ENCODE results near the gene LRRC7. TPM values are rescaled to one million over a fixed set of nuclear protein-coding genes. Genes with fewer than 3 reads are reported as not detected.

LRRC7 gene
- total RNA-seq, 1 experiment from 2014 or later: not detected

GRCh38 chr1:69587391-69587790 is 19.7 kb downstream of the LRRC7 start:
- H3K4me1 ChIP-seq (ENCODE audit: insufficient read depth, low read length, poor library complexity, severe bottlenecking): no peaks in the 10 kb centered on the region
- no peaks in the 10 kb centered on the region for H3K27me3 ChIP-seq (replicated peaks; ENCODE audit: insufficient read depth, low read depth, low read length, poor library complexity)
- intact Hi-C loops (cut with micrococcal nuclease; ENCODE audit: unreplicated experiment): no loop called here
- POLR2A ChIA-PET (ENCODE audit: low non-redundant PET): no interaction called here
- TF ChIP-seq CTCF (conservative IDR thresholded peaks at IDR 0.05; ENCODE audit: low read depth, low read length) (no peak), EZH2 (IDR thresholded peaks at IDR 0.05; ENCODE audit: borderline replicate concordance, low read depth, low read length, poor library complexity, severe bottlenecking) (no peak)
- no peak overlapping the region for H3K4me3 ChIP-seq (ENCODE audit: low read depth, low read length, poor library complexity, severe bottlenecking)
- BruUV-seq (replicated peaks): no TSS peak
- DNase-seq (ENCODE audit: low spot score): no peak
- no peak overlapping the region for H3K27ac ChIP-seq (ENCODE audit: low read depth, low read length, poor library complexity, severe bottlenecking)
- CTCF ChIA-PET: no interaction called here
- no peaks in the 10 kb centered on the region for H3K36me3 ChIP-seq (ENCODE audit: insufficient read depth, low read length, poor library complexity, severe bottlenecking)
- H3K9me3 ChIP-seq (ENCODE audit: low read depth, low read length, poor library complexity, severe bottlenecking): no peaks in the 10 kb centered on the region

GRCh38 chr1:69589799-69590198 is 22.1 kb downstream of the LRRC7 start:
- Histone ChIP-seq H3K4me1 (ENCODE audit: insufficient read depth, low read length, poor library complexity, severe bottlenecking) (no peaks in the 10 kb centered on the region), H3K9me3 (ENCODE audit: low read depth, low read length, poor library complexity, severe bottlenecking) (no peaks in the 10 kb centered on the region), H3K36me3 (ENCODE audit: insufficient read depth, low read length, poor library complexity, severe bottlenecking) (no peaks in the 10 kb centered on the region), H3K4me3 (ENCODE audit: low read depth, low read length, poor library complexity, severe bottlenecking) (no peak overlapping the region), H3K27ac (ENCODE audit: low read depth, low read length, poor library complexity, severe bottlenecking) (no peak overlapping the region), H3K27me3 (replicated peaks; ENCODE audit: insufficient read depth, low read depth, low read length, poor library complexity) (no peaks in the 10 kb centered on the region)
- ChIA-PET POLR2A (ENCODE audit: low non-redundant PET) (no interaction called here), CTCF (no interaction called here)
- DNase-seq (ENCODE audit: low spot score): no peak
- intact Hi-C loops (cut with micrococcal nuclease; ENCODE audit: unreplicated experiment): loop anchor here (2.0 kb wide), 1 partner anchor 21 kb away; no protein-coding TSS in a partner anchor
- no TSS peak for BruUV-seq (replicated peaks)
- TF ChIP-seq CTCF (conservative IDR thresholded peaks at IDR 0.05; ENCODE audit: low read depth, low read length): no peak
- no peak for TF ChIP-seq EZH2 (IDR thresholded peaks at IDR 0.05; ENCODE audit: borderline replicate concordance, low read depth, low read length, poor library complexity, severe bottlenecking)

GRCh38 chr1:69592341-69592740 is 24.6 kb downstream of the LRRC7 start:
- no TSS peak for BruUV-seq (replicated peaks)
- Histone ChIP-seq H3K27me3 (replicated peaks; ENCODE audit: insufficient read depth, low read depth, low read length, poor library complexity) (no peaks in the 10 kb centered on the region), H3K36me3 (ENCODE audit: insufficient read depth, low read length, poor library complexity, severe bottlenecking) (no peaks in the 10 kb centered on the region), H3K4me1 (ENCODE audit: insufficient read depth, low read length, poor library complexity, severe bottlenecking) (no peaks in the 10 kb centered on the region), H3K27ac (ENCODE audit: low read depth, low read length, poor library complexity, severe bottlenecking) (no peak overlapping the region), H3K4me3 (ENCODE audit: low read depth, low read length, poor library complexity, severe bottlenecking) (no peak overlapping the region), H3K9me3 (ENCODE audit: low read depth, low read length, poor library complexity, severe bottlenecking) (no peaks in the 10 kb centered on the region)
- TF ChIP-seq CTCF (conservative IDR thresholded peaks at IDR 0.05; ENCODE audit: low read depth, low read length): no peak
- TF ChIP-seq EZH2 (IDR thresholded peaks at IDR 0.05; ENCODE audit: borderline replicate concordance, low read depth, low read length, poor library complexity, severe bottlenecking): no peak
- intact Hi-C loops (cut with micrococcal nuclease; ENCODE audit: unreplicated experiment): no loop called here
- no peak for DNase-seq (ENCODE audit: low spot score)
- ChIA-PET POLR2A (ENCODE audit: low non-redundant PET) (no interaction called here), CTCF (interaction anchor here (0.5 kb wide), 1 partner anchor 136 kb away, joined by 3 read pairs; no protein-coding TSS in a partner anchor)
